Stimulated activated CD8-positive, alpha-beta memory T cell treated with anti-CD3 and anti-CD28 coated beads, Interleukin-2, amount 100 ng/mL, for 1 hour (primary cell): Measurements from ENCODE around the gene LDLRAD4.

Source experiments
- DNase-seq, 2 donors: peaks; one replicate each; pipeline ENCODE4 v3.0.0-alpha.2; 2020; ENCODE audit warnings: low read depth in 2 of 2

Gene LDLRAD4

GRCh38 chr18:13370995-13371625 is 152.6 kb downstream of the LDLRAD4 start:
- no peak for DNase-seq

- DNase-seq: no peak
These were observed 153.3 kb downstream of the LDLRAD4 start for GRCh38 chr18:13371689-13372418.

- no peak for DNase-seq
These were observed 154.0 kb downstream of the LDLRAD4 start for GRCh38 chr18:13372531-13372951.

DNA sequence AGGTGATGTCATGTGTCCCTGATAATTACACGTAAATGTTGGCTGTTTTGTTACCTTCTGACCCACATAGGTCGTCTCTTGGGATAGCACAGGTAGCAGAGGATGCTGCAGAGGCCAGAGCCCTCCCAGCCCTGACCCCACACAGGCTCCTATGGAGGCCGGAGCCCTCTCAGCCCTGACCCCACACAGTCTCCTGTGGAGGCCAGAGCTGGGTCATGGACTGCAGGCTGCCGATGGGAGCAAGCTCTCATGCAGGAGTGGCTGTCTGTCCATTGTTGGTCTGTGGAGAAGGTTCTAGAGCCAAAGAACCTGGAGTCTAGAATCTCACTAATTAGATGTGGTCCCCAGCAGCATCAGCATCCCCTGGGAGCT is 155.5 kb downstream of the LDLRAD4 start:
- DNase-seq: no peak

DNA sequence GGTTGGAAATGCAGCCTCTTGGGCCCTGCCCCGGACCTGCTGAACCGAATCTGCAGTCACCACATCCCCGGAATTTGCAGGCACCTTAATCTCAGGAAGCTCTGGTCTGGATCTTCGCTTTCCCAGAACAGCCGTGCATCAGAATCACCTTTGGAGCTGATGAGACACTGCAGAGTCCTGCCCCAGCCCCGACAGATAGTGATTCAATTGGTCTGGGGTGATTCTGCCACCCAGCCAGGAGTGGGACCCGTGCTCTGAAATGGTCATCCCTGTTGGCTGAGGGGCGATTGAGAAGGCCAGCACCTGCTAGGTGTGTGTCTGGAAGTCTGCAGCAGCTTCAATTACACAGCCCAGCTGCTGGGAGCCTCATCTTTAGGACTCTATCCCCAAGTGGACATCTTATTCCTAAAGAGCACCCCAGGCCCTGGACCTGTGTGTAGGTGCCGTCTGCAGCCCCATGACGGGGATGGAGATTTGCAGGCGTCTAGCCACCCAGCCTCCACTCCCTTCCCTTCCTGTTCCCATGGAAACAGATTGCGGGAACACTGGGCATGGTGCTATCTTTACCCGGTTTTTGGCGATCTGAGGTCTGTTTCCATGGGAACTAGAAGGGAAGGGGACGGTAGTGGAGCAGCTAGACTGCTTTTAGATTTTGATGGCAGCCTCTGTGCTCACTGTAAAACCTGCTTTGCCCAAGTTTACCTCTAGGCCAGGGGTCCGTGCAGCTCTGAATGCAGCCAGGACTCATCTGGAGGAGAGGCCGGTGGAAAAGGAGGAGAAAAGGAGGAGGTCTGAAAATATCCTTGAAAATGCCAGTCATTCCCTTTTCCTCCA is 156.1 kb downstream of the LDLRAD4 start:
- no peak for DNase-seq

DNA sequence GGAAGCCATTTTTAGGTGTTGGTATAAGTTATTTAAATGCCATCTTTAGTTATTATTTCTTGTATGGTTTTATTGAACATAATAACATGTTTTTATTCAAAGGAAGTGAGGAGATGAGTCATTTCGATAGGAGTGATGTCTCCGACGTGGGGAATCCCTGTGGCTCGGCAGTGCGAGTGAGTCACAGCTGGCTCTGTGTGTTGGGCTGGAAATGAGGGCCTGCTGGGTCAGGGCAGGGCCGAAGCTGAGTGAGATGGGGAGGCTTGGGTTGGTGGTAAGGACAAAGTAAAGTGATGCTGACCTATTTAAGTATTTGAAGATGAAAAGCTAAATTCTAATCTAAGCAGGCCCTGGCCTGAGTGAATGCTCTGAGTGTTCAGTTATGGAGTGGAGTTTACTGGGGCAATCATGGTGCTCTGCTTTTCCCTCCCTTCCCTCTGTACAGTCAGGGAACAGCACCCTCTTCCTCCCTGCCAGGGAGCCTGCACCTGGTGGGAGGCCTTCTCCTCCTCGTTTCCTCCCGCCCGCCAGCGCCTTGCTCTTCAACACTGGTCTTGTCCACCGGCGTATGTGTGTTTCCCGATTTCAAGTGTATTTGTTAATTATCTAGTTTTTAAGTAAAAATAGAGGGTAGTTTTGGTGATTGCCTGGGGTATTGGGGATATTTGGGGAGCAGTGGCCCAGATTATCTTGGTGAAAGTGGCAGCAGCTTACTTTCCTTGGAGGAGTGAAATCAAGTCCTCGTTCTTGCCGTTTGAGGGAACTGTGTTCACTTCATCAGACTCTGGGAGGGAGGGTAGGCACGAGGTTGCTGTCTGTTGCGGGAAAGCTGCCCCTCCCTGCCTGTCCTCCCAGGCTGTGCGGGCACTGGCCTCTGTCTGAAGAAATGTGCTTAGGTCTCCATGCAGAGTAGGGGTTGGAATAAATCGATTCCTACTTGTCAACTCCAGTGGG is 157.0 kb downstream of the LDLRAD4 start:
- peak in 1 of 2 donors; percentile 46 for DNase-seq

DNA sequence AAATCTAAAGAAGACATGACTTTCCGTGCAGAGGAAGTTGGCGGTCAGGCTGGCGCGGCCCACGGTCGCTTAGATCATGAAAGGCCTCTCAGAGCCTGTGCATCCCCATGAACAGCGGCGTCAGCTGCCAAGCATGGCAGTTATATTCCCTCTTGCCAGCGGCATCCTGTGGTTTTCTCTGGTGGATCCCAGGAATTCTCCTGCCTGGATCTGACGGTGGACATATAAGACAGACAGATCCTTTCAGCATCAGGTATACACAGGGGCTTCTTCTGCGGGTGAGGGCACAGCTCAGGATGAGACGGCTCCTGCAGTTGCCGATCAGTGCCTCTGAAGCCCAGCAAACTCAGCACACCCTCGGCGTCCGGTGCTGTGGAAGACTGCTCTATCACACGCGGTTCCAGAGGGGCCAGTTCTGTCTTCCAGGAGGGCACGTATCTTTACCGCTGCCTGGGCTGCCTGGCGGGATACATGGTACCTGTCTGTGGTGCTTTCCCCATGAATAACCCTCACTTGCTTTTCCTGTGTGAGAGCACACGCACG is 157.8 kb downstream of the LDLRAD4 start:
- DNase-seq: no peak

- peak; percentile 20 to 26 for DNase-seq
These were observed 158.3 kb downstream of the LDLRAD4 start for GRCh38 chr18:13376841-13377351.

GRCh38 chr18:13377496-13377895 is 158.9 kb downstream of the LDLRAD4 start:
- DNase-seq: no peak

GRCh38 chr18:13378150-13378549 is 159.6 kb downstream of the LDLRAD4 start:
- no peak for DNase-seq

DNA sequence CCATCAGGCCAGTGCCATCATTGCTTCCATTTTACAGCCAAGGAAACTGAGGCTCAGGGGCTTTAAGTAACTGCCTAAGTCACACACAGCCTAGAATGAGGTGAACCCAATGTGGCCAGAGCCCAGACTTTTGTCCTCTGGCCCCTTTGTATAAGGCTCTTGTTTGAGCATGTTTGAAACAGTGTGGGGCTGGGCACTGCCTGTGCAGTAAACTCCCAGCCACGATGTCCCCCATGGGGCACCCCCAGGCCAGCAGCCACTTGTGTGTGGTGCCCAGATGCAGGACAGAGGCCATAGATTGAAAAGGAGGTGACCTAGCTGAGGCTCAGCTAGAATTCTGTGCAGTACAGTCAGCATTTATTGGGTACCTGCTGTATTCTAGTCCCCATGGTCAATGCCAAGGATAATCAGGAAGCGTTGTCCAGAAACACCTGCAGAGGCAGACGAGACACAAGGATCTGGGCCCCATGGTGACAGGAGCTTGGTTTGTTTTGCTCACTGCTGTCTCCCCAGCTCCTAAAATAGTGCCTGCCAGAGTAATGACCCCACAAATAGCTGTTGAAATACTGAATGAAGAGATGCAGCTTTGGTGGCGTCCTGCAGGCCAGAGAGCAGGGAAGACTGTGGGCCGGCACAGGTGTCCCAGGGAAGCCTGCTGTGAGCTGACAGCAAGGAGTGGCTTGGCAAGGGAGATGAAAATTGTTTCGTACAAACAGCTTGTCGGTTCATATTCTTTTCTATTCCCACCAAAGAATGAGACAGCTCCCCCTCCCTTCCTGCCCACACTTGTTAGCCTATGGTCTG is 160.7 kb downstream of the LDLRAD4 start:
- DNase-seq: no peak

DNA sequence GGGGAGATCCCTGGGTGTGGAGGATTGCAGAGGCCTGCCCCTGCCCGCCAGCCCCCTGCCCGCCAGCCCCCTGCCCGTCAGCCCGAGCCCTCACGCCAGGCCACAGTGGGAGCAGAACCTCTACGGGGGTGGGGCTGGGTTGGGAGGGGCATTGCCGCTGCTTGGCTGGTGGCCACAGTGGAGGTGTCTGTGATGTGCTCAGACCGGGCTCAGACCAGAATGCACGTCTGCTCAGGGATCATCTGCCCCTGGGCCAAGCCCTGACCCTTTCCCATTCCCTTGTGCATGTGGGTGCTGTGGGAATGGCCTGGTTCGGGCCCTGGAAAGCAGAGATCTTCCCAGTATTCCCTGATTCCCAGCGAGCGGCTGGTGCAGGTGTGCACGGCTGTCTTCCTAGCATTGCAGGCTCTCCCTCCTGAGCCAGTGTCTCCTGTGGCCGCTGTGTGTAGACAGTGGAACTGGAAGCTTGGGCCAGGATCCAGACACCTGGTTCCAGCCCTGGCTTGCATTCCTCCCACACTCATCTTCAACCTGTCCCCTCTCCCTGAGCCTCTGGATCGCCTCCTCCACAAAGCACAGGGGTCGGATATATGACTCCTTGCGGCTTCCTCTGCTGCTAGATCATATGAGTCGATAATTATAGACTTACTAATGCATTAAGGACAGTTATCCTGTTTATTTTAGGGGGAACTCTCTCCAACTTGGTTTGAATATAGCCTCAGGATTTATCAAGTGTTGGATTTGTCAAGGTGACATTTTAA is 161.6 kb downstream of the LDLRAD4 start:
- DNase-seq: no peak

GRCh38 chr18:13380691-13381070 is 162.1 kb downstream of the LDLRAD4 start:
- DNase-seq: no peak

DNA sequence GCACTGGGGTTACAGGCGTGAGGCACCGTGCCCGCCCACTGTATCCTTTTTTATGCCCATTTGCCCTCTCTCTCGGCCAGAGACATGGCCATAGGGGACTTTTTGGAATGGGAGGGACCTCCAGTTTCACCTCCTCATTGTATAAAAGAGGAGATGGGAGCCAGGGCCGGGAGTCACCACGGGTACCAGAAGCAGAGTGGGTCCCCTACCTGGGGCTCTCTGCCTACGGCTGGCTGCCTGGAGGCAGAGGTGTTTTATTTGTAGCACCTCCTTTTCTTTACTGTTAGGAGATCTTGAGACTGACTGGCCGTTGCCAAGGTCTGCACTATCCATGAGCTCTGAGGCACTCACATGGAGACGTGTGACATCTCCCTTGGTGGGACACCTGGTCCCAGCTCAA is 162.8 kb downstream of the LDLRAD4 start:
- DNase-seq: no peak

DNA sequence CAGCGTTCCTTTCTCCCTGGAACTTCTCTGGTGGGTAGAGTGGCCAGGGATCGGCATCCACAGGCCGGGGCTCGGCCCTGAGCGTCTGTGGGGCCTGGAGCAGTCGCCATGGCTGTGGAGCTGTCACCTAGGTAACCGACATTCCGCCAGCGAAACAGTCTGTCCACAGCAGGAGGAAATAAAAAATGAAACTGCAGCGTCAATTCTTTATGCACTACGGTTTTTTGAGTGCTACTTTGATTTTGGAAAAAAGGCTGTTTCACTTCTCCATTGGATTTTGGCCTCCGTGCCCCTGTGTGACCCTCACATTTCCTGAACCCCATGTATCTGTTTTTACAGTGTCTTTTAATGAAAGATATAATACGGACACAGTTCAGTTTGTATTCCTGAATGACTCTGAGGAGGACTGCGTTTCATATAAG is 163.4 kb downstream of the LDLRAD4 start:
- DNase-seq: peak in 1 of 2 donors; percentile 23

DNA sequence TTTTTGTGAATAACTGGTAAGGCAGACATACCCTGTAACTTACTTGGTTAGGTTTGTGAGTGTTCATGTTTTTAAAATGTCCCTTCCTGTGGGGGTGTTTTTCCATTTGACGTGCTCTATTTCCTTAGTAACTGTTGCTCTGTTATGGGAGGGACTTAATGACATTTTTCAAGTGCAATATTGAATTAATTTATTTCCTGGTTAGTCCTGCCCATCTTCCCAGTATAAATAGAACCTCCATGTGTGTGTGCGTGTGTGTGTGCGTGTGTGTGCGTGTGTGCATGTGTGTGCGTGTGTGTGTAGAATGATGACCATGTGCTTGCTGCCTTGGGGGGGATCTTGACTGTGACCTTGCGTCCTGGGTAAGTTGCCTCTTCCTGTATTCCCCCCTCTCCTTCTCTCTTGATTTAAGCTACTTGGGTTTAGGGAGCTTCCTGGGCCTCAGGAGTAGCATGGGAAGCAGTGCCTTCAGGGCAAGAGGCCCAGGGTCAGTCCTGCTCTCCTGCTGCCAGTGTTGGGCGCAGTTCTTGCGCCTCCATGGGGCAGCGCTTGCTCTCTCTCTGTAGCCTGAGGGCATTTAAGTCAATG is 163.9 kb downstream of the LDLRAD4 start:
- DNase-seq: no peak

GRCh38 chr18:13382954-13383827 is 164.6 kb downstream of the LDLRAD4 start:
- no peak for DNase-seq
